ENCODE data around the gene CORO2A. TPM values are rescaled to one million over a fixed set of nuclear protein-coding genes. Genes with fewer than 3 reads are reported as not detected.

CORO2A gene
- total and polyA plus RNA-seq, 10 of the 15 experiments (the other 5 are each of a cell fraction or from before 2014, with no cell fraction given), result 1.0 to 5.3 (median 3.5) TPM

- TF ChIP-seq ETV6 (conservative IDR thresholded peaks at IDR 0.05 in 1 of 2, IDR thresholded peaks at IDR 0.05 in 1 of 2; ENCODE audit: borderline replicate concordance in 1 of 2, low read depth in 1 of 2) (no peak), RB1 (IDR thresholded peaks at IDR 0.05; ENCODE audit: borderline replicate concordance) (no peak)
Measured at GRCh38 chr9:98230304-98230703, 37.9 kb upstream of the CORO2A start (continued).

GRCh38 chr9:98229620-98230019 is 37.2 kb upstream of the CORO2A start:
- ChIA-PET POLR2A (no interaction called here), CTCF (interaction anchor here (1.0 to 1.6 kb wide), 2 partner anchors 35 to 292 kb away, joined by 3 to 4 read pairs; partner anchors contain the start of gene HEMGN), RAD21 (ENCODE audit: unreplicated experiment) (interaction anchor here (1.1 kb wide), 1 partner anchor 28 kb away, joined by 4 read pairs; no protein-coding TSS in a partner anchor), SMC1A (ENCODE audit: uncharacterized antibody, unreplicated experiment) (interaction anchor here (0.7 kb wide), 1 partner anchor 24 kb away, joined by 3 read pairs; no protein-coding TSS in a partner anchor)
- Histone ChIP-seq H3K27ac (ENCODE audit: control insufficient read depth, insufficient read depth) (no peak overlapping the region), H2AFZ (ENCODE audit: control insufficient read depth, low read depth, low read length) (no peak overlapping the region), H3K9ac (ENCODE audit: control insufficient read depth, insufficient read depth, low read length) (no peak overlapping the region), H3K4me1 (ENCODE audit: control insufficient read depth, insufficient read depth, low read length) (peaks cover 7% of the 10 kb centered on the region; the same call in 1 of the 2 replicates), H3K79me2 (ENCODE audit: control insufficient read depth, insufficient read depth, low read length) (no peaks in the 10 kb centered on the region), H3K4me3 (no peak overlapping the region), H4K20me1 (ENCODE audit: control insufficient read depth, insufficient read depth) (no peaks in the 10 kb centered on the region), H3K4me2 (ENCODE audit: control insufficient read depth, insufficient read depth) (no peak overlapping the region), H3K9me3 (replicated peaks; ENCODE audit: control insufficient read depth, insufficient read depth, low read length) (no peaks in the 10 kb centered on the region), H3K36me3 (ENCODE audit: control insufficient read depth in 2 of 2, insufficient read depth in 2 of 2, low read length in 1 of 2) (no peaks in the 10 kb centered on the region), H3K27me3 (replicated peaks in 1 of 2; ENCODE audit: control insufficient read depth in 2 of 2, insufficient read depth in 2 of 2, low read length in 1 of 2) (no peaks in the 10 kb centered on the region)
- FAIRE-seq, result no peak
- WGBS (ENCODE audit: insufficient coverage, insufficient replicate concordance, low lambda C conversion rate, missing lambda C conversion rate), result 66% methylated on average over 3 of the region's 3 CpGs
- ATAC-seq, result no peak
- intact Hi-C loops (cut with micrococcal nuclease; ENCODE audit: unreplicated experiment), result no loop called here
- no peak for DNase-seq (ENCODE audit: low read depth, low spot score)
- TF ChIP-seq MTA2 (IDR thresholded peaks at IDR 0.05; ENCODE audit: low read depth) (no peak), ZBTB40 (IDR thresholded peaks at IDR 0.05; ENCODE audit: borderline replicate concordance) (peak; percentile 63)
- BruUV-seq (replicated peaks), result no TSS peak
- in situ Hi-C loops (cut with MboI), result no loop called here
